Smooth muscle cell (in vitro differentiated cells): ENCODE measurements around the gene GXYLT1. TPM values are rescaled to one million over a fixed set of nuclear protein-coding genes. Genes with fewer than 3 reads are reported as not detected.

Source experiments
- DNase-seq: peaks from one replicate; lab custom pipeline; 2025; ENCODE audit not compliant: unreplicated experiment; lab: John Stamatoyannopoulos, UW
- H2AFZ ChIP-seq: fragments of 200-600 bp; sonication (generic); 2 replicates; pipeline ENCODE4 v1.6.0; 2016; ENCODE audit warnings: antibody characterized with exemption, low read depth, mild to moderate bottlenecking
- H3F3A ChIP-seq: fragments of 200-600 bp; sonication (generic); 2 replicates; pipeline ENCODE4 v1.6.0; 2017; ENCODE audit warnings: antibody characterized with exemption, low read depth
- H3K27ac ChIP-seq: fragments of 200-600 bp; sonication (generic); 2 replicates; pipeline ENCODE4 v1.5.1; 2016; ENCODE audit warnings: low read depth, mild to moderate bottlenecking
- H3K27me3 ChIP-seq: fragments of 200-600 bp; sonication (generic); 2 replicates; pipeline ENCODE4 v1.6.1; 2016; ENCODE audit warnings: low read depth, mild to moderate bottlenecking
- H3K36me3 ChIP-seq: fragments of 200-600 bp; sonication (generic); 2 replicates; pipeline ENCODE4 v1.5.1; 2016; ENCODE audit warnings: low read depth
- H3K4me1 ChIP-seq: fragments of 200-600 bp; sonication (generic); 2 replicates; pipeline ENCODE4 v1.5.1; 2016; ENCODE audit warnings: low read depth
- H3K4me2 ChIP-seq: fragments of 200-600 bp; sonication (generic); 2 replicates; pipeline ENCODE4 v1.6.0; 2016; ENCODE audit warnings: mild to moderate bottlenecking
- H3K4me3 ChIP-seq: fragments of 200-600 bp; sonication (generic); 2 replicates; pipeline ENCODE4 v1.5.1; 2016; ENCODE audit warnings: mild to moderate bottlenecking
- H3K79me2 ChIP-seq: fragments of 200-600 bp; sonication (generic); 2 replicates; pipeline ENCODE4 v1.6.0; 2016; ENCODE audit warnings: low read depth, mild to moderate bottlenecking
- H3K9ac ChIP-seq: fragments of 200-600 bp; sonication (generic); 2 replicates; pipeline ENCODE4 v1.6.0; 2016; ENCODE audit warnings: low read depth
- H3K9me3 ChIP-seq: fragments of 200-600 bp; sonication (generic); replicated peaks from 2 replicates; pipeline ENCODE4 v1.5.1; 2016; ENCODE audit warnings: low read depth
- H4K20me1 ChIP-seq: fragments of 200-600 bp; sonication (generic); 2 replicates; pipeline ENCODE4 v1.6.0; 2016; ENCODE audit warnings: low read depth
- CTCF ChIP-seq: fragments of 200-600 bp; sonication (generic); IDR thresholded peaks from 2 replicates; pipeline ENCODE4 v1.5.1; 2017; ENCODE audit warnings: borderline replicate concordance, mild to moderate bottlenecking, antibody characterized with exemption; ENCODE audit not compliant: insufficient read depth, poor library complexity, severe bottlenecking
- WGBS: methylation state at CpG from one replicate; pipeline ENCODE4 v1.1.7; 2016; ENCODE audit warnings: low lambda C conversion rate; 5-methylcytosine and 5-hydroxymethylcytosine counted together
- polyA plus RNA-seq: library from polyadenylated mRNA; unstranded; fragments of >200 nt; fragmentation: Nextera tagmentation; extraction: Ambion mirVana; gene quantifications from 2 replicates; pipeline ENCODE4 v1.2.1, GENCODE V29; 2016
- total RNA-seq: library from RNA; depleted of rRNA; stranded (reverse); fragments of >200 nt; gene quantifications from 2 replicates; pipeline ENCODE4 v1.2.3, GENCODE V29; 2014

Gene GXYLT1
- total and polyA plus RNA-seq, 2 experiments from 2014 or later, result 10.7 to 20.6 TPM

DNA sequence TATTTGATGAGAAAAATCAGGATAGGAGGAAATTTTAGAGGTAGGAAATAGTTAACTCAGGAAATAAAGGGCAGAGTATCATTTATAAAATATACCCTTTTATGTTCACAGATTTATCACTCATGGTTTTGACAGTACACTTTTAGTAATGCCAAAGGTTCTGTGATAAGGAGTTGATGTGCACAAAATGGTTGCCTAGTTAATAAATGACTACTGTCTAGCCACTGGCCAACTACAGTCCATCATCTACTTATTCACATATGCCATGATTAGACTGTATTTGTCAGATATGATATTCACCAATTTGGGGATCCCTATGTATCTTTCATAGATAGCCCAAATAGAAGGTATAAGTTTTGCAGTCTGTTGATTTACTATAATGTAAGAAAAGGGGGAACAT, 19.2 kb upstream of the GXYLT1 start:
- Histone ChIP-seq H3K27me3 (no peaks in the 10 kb centered on the region), H3K4me3 (no peak overlapping the region), H3K4me1 (no peaks in the 10 kb centered on the region), H2AFZ (no peak overlapping the region), H3K79me2 (no peaks in the 10 kb centered on the region), H3F3A (no peaks in the 10 kb centered on the region), H3K27ac (no peak overlapping the region), H3K9ac (no peak overlapping the region), H3K9me3 (no peaks in the 10 kb centered on the region), H4K20me1 (peaks cover 21% of the 10 kb centered on the region), H3K4me2 (no peak overlapping the region), H3K36me3 (peaks cover 8% of the 10 kb centered on the region)
- TF ChIP-seq CTCF, result no peak
- DNase-seq, result no peak

GRCh38 chr12:42162965-42163364, 18.3 kb upstream of the GXYLT1 start:
- Histone ChIP-seq H3K4me2 (no peak overlapping the region), H3K9me3 (no peaks in the 10 kb centered on the region), H3K79me2 (no peaks in the 10 kb centered on the region), H3K27ac (no peak overlapping the region), H4K20me1 (peaks cover 16% of the 10 kb centered on the region), H3K27me3 (no peaks in the 10 kb centered on the region), H3K4me1 (no peaks in the 10 kb centered on the region), H3K36me3 (peaks cover 8% of the 10 kb centered on the region), H3K4me3 (no peak overlapping the region), H3F3A (no peaks in the 10 kb centered on the region), H2AFZ (no peak overlapping the region), H3K9ac (no peak overlapping the region)
- no peak for DNase-seq
- no peak for TF ChIP-seq CTCF
- WGBS, result 96% methylated on average over 1 of the region's 1 CpG

DNA sequence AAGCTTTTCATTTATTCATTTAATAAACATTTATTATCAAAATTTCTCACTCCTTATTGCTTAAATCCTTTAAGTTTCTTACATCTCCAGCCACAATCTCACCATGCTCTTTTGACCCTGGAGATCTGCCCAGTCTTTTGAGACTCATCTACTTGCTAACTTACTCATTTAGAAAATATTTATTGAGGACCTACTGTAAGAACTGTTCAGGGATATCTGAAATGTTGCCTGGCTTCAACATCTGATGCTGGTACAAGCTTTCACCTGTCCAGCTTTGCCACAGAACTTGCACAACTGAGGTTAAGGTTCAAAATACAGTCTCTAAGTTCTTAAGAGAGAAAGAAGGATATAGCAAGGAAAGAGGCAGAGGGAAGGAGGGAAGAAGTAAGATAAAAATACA, 17.5 kb upstream of the GXYLT1 start:
- no peak for TF ChIP-seq CTCF
- Histone ChIP-seq H3K9me3 (no peaks in the 10 kb centered on the region), H3K4me3 (no peak overlapping the region), H3K36me3 (peaks cover 8% of the 10 kb centered on the region), H2AFZ (no peak overlapping the region), H3K27ac (no peak overlapping the region), H4K20me1 (peaks cover 14% of the 10 kb centered on the region), H3K9ac (no peak overlapping the region), H3K79me2 (no peaks in the 10 kb centered on the region), H3K4me1 (no peaks in the 10 kb centered on the region), H3K27me3 (no peaks in the 10 kb centered on the region), H3F3A (no peaks in the 10 kb centered on the region), H3K4me2 (no peak overlapping the region)
- DNase-seq, result no peak

GRCh38 chr12:42161529-42161928, 16.9 kb upstream of the GXYLT1 start:
- no peaks in the 10 kb centered on the region for H3K27me3 ChIP-seq
- no peak overlapping the region for H3K9ac ChIP-seq
- H3K9me3 ChIP-seq, result no peaks in the 10 kb centered on the region
- DNase-seq, result no peak
- H3K4me2 ChIP-seq, result no peak overlapping the region
- no peaks in the 10 kb centered on the region for H3F3A ChIP-seq
- peaks cover 9% of the 10 kb centered on the region for H4K20me1 ChIP-seq
- no peak overlapping the region for H3K27ac ChIP-seq
- H2AFZ ChIP-seq, result no peak overlapping the region
- H3K36me3 ChIP-seq, result peaks cover 8% of the 10 kb centered on the region
- TF ChIP-seq CTCF, result no peak
- WGBS, result 88% methylated on average over 1 of the region's 1 CpG
- H3K79me2 ChIP-seq, result no peaks in the 10 kb centered on the region
- H3K4me1 ChIP-seq, result no peaks in the 10 kb centered on the region
- H3K4me3 ChIP-seq, result no peak overlapping the region
